Stimulated activated CD4-positive, alpha-beta T cell treated with anti-CD3 and anti-CD28 coated beads, Interleukin-4, amount 100 ng/mL, for 4 hours (primary cell): ENCODE results near the gene RABGAP1L.
"Not testable (repeated sequence)": the region's sequence is repeated elsewhere in the genome, so short reads cannot be mapped to it uniquely, and the experiment has no call there.

Source experiments
- DNase-seq, 2 experiments: peaks; one replicate each; pipeline ENCODE4 v3.0.0-alpha.2; 2020

RABGAP1L gene

DNA sequence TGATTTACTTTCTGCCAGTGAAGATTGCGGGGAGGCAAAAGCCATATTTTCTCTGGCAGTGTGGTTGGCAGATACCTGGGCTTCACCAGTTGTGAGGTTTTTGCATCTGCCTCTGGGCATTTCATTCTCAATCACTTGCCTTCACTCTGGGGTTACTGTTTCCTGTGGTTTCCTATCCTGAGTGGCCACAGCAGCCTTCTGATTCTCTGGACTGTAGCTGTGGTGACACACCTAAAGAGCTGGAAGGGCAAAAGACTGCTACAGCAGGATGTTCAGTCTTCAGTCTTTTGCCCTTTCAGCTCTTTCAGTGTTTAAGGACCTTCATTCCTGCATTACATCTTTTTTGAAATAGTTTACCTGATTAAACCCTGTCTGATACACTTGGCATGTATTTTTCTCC lies 237.9 kb downstream of the RABGAP1L start:
- no peak for DNase-seq

DNA sequence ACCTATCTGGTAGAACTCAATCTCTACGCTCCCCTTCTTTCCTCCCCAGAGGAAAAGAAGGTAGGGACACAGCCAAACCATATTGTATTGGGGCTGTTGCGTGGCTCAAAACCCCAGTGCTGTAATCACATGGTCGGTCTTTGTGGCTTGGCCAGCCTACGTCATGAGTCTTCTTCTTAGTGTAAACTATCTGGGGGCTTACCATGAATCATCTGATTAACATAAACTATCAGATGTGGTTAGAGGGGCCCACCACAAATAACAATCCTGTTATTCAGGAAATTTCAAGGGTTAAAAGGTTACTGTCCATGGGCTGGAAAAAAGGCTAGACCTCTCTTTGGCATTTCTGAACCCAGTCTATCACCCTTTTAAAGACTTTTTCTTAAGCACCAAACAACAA lies 238.9 kb downstream of the RABGAP1L start:
- no peak for DNase-seq

DNA sequence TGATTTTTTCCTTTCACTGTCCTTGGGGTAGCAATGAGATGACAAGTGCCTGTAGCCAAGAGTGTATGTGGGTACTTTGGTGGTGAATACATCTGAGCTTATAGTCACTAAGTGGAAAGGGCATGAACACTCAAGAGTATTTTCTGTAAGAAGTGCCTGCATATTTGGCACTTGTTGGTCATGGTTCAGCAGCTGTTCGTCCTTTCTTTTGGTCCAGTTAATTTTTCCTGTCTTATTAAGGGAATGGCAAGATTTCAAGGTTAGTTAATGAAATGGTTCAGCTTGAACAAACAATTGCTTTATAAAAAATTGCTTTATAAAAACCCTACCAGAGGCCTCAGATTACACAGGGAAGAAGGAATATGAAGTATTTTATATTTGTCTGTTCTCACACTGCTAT lies 239.9 kb downstream of the RABGAP1L start:
- no peak for DNase-seq

DNA sequence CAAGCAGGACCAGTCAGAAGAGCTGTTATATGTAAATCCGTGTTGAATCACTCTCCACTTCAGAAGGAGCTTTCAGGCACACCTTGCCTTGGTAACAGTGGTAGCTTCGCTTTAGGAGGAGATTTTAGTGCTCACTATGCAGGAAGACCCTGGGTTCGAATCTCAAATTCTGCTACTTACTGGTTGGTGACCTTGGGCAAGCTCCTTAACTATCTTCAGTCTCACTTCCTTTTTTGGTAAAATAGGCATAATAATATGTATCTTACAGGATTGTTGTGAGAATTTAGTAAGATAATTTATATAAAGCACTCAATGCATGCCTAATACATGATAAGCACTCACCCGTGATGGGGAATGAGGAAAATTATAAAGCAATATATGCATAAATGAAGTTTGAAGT lies 241.8 kb downstream of the RABGAP1L start:
- DNase-seq, result no peak

DNA sequence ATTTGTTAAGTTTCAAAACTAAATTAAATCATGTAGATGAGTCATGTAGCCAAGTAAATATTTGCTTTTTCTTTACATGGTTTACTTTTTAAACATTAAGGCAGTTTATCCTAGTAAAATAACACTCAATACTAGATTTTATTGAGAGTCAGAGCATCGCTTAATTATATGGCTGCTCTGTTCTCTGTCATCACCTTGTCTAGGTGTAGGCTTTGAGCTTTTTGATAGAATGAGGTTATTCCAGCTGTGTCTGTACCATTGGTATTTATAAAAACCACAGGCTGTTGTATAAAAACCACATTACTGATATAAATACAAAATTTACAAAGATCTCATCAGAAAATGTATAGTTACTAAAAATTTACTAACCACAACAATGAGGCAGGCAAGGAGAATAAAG lies 245.9 kb downstream of the RABGAP1L start:
- no peak for DNase-seq

DNA sequence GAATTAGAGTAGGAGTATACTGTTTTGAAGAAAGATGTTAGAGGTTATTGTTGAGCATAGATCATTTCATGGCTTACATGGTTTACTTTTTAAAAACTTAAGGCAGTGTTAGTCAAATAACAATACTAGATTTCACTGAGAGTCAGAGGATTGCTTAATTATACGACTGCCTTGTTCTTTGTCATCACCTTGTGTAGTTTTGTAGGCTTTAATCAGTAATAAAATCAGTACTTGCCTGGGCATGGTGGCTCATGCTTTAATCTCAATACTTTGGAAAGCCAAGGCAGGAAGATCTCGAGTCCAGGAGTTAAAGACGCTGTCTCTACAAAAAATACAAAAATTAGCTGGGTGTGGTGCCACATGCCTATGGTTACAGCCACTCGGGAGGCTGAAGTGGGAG lies 247.1 kb downstream of the RABGAP1L start:
- no peak for DNase-seq

DNA sequence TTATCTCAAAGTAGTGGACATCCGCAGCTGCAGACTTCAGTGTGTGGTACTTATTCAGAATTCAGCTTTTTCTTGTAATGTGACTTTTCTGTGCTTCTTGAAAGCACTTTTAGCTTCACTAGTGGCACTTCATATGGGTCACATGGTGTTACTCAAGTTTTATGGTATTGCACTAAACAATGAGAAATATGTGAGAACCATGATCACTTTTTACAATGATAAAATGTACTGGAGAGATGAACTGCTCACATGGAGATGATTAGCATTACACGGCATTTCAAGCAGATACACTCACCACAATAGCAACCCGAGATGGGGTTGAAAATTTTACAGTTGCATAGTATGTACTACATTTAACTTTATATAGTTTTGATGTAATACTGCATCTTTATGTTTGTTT lies 248.3 kb downstream of the RABGAP1L start:
- no peak for DNase-seq

GRCh38 chr1:174408146-174408545 lies 248.8 kb downstream of the RABGAP1L start:
- DNase-seq, result no peak

DNA sequence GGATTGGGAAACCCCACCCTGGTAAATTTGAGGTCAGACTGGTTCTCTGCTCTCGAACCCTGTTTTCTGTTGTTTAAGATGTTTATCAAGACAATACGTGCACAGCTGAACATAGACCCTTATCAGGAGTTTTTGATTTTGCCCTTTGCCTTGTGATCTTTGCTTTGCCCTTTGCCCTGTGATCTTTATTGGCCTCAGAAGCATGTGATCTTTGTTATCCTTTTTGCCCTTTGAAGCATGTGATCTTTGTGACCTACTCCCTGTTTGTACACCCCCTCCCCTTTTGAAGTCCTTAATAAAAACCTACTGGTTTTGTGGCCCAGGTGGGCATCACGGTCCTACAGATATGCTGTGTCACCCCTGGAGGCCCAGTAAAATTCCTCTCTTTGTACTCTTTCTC lies 250.5 kb downstream of the RABGAP1L start:
- not testable (repeated sequence) for DNase-seq

DNA sequence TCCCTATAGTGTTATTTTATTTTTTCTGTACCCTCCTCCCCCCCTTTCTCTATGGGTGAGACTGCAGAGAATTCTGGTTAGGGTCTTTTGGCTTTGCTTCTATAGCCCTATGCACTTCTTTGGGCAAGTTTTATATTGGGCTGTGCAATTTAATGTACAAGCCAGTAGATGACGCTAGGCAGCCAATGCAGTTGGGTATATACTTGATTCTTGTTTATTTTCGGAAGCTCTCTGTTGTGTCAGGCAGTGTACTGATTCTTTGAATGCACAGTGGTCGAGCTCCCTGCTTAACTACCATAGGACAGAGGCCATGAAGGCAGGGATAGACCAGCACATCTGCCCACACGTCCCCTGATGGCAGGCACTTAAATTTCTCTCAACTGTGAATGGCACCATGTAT lies 254.3 kb downstream of the RABGAP1L start:
- no peak for DNase-seq

- no peak for DNase-seq
These were observed 254.9 kb downstream of the RABGAP1L start for GRCh38 chr1:174414203-174414602.

GRCh38 chr1:174415506-174415905 lies 256.2 kb downstream of the RABGAP1L start:
- no peak for DNase-seq

GRCh38 chr1:174417921-174418320 lies 258.6 kb downstream of the RABGAP1L start:
- no peak for DNase-seq

- DNase-seq, result no peak
These were observed 265.8 kb downstream of the RABGAP1L start for GRCh38 chr1:174425121-174425520.

DNA sequence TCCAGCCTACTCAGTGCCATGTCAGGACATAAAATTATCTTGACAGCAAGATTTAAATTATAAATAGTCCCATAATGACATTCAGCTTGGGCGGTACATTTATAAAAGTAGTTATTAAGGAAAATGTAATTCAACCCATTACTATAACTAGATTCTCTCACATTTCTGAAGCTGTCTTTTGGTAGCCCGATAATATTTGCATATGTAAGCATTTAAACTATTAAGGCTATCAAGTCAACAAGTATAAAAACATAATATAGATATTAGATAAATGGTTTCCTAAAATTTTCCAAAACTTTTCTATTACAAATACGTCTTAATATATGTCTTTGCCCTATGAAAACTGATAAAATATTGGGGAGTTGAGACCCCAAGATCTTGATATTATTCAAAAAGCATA lies 266.8 kb downstream of the RABGAP1L start:
- DNase-seq, result no peak

DNA sequence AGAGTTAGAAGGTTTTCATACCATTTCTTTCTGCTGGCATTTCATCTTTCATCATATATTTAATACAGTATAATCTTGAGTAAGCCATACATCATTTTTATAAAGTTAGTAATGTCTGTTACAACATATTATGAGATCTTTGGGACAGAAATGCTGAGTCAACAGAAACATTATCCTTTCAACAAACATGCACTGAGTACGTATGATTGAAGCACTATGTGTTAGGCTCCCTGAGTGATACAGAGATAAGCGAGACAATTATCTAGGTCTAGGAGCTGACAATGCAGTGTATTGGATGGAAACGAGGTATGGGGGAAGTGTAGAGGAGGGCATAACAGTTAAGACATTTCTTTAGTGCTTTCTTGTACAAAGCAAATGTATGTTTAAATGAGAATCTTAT lies 268.7 kb downstream of the RABGAP1L start:
- DNase-seq, result no peak

DNA sequence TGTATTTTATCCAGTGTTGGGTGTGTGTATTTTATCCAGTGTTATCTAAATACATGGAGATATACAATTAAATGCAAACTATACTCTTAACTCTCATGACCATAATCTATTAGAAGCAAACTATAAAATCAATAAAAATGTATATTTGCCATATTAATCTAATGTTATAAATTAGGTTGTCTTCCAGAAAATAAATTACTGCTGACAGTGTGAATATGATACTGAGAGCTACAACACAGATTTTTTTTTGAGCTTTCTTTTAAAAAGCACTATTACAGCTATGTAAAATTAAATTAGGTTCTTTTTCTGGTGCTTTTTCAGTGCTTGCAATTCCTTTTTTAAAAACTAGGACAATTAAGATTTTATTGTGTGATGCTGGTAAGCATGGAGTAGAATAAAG lies 269.4 kb downstream of the RABGAP1L start:
- DNase-seq, result no peak

DNA sequence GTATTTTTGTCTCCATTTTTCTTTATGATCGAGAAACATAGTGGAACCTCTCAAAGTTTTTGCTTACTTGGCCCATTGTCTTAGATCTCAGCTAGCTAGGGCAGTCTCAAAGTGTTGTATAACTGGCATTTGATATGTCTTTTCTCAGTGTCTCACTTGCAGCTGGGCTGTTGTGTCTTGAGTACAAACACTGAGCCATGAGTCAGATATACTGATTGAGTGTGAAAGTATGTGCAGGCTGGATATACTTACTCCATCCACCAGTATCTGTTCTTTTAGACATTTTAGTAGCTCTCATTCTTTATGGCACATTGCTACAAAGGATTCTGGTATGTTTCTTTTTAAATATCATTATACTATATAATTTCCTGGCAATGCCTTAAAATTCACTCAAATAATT lies 274.1 kb downstream of the RABGAP1L start:
- DNase-seq, result no peak

DNA sequence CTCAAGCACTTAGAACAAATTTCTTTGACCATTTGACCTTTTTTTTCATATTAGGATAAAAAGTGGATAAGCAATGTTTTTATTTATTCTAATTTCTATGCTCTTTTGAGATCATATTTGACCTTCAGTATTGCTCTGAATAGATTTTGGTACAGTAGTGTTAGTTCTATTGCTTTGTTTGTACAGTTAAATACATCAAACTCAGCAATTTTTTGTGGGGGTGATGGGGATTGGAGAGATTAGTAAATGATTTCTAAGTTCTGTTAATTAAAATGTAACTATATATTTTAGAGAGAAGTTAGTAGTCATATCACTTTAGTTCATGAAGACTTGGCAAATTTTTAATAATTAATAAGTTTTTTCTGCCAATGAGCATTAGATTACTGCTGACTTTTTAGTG lies 286.0 kb downstream of the RABGAP1L start:
- no peak for DNase-seq

- DNase-seq, result no peak
These were observed 286.5 kb downstream of the RABGAP1L start for GRCh38 chr1:174445817-174446216.

DNA sequence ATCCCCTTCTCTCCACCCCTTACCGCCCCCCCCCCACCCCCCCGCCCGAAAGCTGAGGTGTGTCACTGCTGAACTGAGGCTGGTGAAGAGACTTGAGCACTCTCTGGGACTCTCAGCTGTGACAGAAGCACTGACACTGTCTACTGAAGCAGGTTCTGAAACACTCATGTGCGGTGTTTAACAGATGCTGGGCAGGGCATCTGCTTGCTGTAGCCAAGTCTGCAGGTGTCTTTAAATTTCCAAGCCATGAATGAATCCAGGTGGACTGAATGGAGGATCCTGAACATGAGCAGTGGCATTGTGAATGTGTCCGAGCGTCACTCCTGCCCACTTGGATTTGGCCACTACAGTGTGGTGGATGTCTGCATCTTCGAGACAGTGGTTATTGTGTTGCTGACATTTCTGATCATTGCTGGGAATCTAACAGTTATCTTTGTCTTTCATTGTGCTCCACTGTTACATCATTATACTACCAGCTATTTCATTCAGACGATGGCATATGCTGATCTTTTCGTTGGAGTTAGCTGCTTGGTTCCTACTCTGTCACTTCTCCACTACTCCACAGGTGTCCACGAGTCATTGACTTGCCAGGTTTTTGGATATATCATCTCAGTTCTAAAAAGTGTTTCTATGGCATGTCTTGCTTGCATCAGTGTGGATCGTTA lies 288.7 kb downstream of the RABGAP1L start, which contains the start of gene GPR52:
Gene GPR52, plus strand, starts transcription at position 99 of the 665 bp plus-strand sequence. Its CDS starts 148 bp downstream, at position 247.
- DNase-seq, result no peak

DNA sequence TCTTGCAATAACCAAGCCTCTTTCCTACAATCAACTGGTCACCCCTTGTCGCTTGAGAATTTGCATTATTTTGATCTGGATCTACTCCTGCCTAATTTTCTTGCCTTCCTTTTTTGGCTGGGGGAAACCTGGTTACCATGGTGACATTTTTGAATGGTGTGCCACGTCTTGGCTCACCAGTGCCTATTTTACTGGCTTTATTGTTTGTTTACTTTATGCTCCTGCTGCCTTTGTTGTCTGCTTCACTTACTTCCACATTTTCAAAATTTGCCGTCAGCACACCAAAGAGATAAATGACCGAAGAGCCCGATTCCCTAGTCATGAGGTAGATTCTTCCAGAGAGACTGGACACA lies 289.2 kb downstream of the RABGAP1L start:
- no peak for DNase-seq

- DNase-seq, result no peak
These were observed 289.7 kb downstream of the RABGAP1L start for GRCh38 chr1:174448974-174449373.

GRCh38 chr1:174451408-174451807 lies 292.1 kb downstream of the RABGAP1L start:
- DNase-seq, result no peak

GRCh38 chr1:174465855-174466254 lies 306.5 kb downstream of the RABGAP1L start:
- DNase-seq, result no peak

GRCh38 chr1:174466607-174467006 lies 307.3 kb downstream of the RABGAP1L start:
- no peak for DNase-seq
